Keratinocyte (primary cell): Measurements from ENCODE around the gene TNRC6A.

Experiments
- CTCF ChIP-seq, 3 experiments: IDR thresholded peaks in 1 of 3; conservative IDR thresholded peaks in 1 of 3; optimal IDR thresholded peaks in 1 of 3; 2 replicates in 2 of 3; 3 replicates in 1 of 3; pipeline versions ENCODE3 to v1.5.1; 2011; ENCODE audit warnings: low read length in 3 of 3, mild to moderate bottlenecking in 3 of 3, moderate library complexity in 2 of 3, control low read depth in 1 of 3, inconsistent platforms in 1 of 3; ENCODE audit not compliant: insufficient read depth in 2 of 3; ENCODE audit errors: extremely low read depth in 1 of 3
- EZH2 ChIP-seq: IDR thresholded peaks from one replicate; pipeline ENCODE4 v1.6.1; 2012; ENCODE audit warnings: inconsistent platforms, mild to moderate bottlenecking, low read length, moderate library complexity

DNA sequence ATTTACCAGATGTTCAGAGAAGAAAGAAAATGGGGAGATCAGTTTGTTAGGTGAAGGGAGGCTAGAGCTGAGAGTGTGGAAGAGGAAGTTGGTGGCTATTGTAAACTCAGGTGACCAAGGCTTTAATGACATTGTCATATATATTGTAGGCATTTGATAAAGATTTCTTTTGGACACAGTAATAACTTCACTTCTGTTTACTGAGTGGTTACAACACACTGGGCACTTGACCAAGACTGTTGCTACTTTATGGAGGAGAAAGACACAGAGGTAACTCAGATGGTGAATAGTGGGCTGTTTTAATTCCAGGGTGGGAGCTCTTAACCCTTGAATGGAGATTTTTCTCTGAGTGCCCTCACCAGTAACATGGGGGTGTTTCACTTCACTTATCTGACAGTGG is 46.0 kb downstream of the TNRC6A start:
- TF ChIP-seq CTCF (optimal IDR thresholded peaks at IDR 0.05 in 1 of 3, IDR thresholded peaks at IDR 0.05 in 1 of 3, conservative IDR thresholded peaks at IDR 0.05 in 1 of 3; ENCODE audit: extremely low read depth in 1 of 3, insufficient read depth in 2 of 3, low read length in 3 of 3): no peak
- TF ChIP-seq EZH2: no peak
